GM12878 (cell line): ENCODE measurements around the gene POFUT1.

Experiments used
- ATF7 ChIP-seq: fragments of 450-650 bp; IDR thresholded peaks from 2 replicates; pipeline ENCODE4 v1.6.1; 2016; ENCODE audit warnings: low read depth, mild to moderate bottlenecking
- CREB1 ChIP-seq: IDR thresholded peaks from 2 replicates; pipeline ENCODE4 v1.6.1; 2012; ENCODE audit warnings: low read depth, mild to moderate bottlenecking, inconsistent platforms
- CTCF ChIP-seq, 3 experiments: IDR thresholded peaks in 2 of 3; conservative IDR thresholded peaks in 1 of 3; 2 replicates each; pipeline ENCODE4 v1.5.1; 2011; ENCODE audit warnings: low read depth in 3 of 3, low read length in 3 of 3, mild to moderate bottlenecking in 3 of 3, control low read depth in 2 of 3, moderate library complexity in 2 of 3, inconsistent platforms in 1 of 3, mixed read lengths in 1 of 3; ENCODE audit not compliant: control insufficient read depth in 2 of 3, insufficient read depth in 1 of 3; ENCODE audit errors: extremely low read depth in 1 of 3
- EZH2 ChIP-seq: IDR thresholded peaks from 2 replicates; pipeline ENCODE4 v1.6.1; 2012; ENCODE audit warnings: low read depth, mild to moderate bottlenecking, control low read depth, inconsistent platforms, low read length, borderline replicate concordance; ENCODE audit not compliant: control insufficient read depth
- FOXM1 ChIP-seq: IDR thresholded peaks from 2 replicates; pipeline ENCODE4 v1.6.1; 2012; ENCODE audit warnings: low read depth, mild to moderate bottlenecking, inconsistent platforms, low read length, moderate library complexity
- MAX ChIP-seq: IDR thresholded peaks from 2 replicates; pipeline ENCODE4 v1.6.1; 2012; ENCODE audit warnings: low read depth, low read length, improper control_type of control experiment
- MYC ChIP-seq: IDR thresholded peaks from 2 replicates; pipeline ENCODE4 v1.6.1; 2011; ENCODE audit warnings: mild to moderate bottlenecking, low read length, moderate library complexity, inconsistent platforms; ENCODE audit not compliant: insufficient read depth, insufficient replicate concordance, insufficient read length, severe bottlenecking
- NFIC ChIP-seq: IDR thresholded peaks from 2 replicates; pipeline ENCODE4 v1.6.1; 2012; ENCODE audit warnings: low read depth, mild to moderate bottlenecking, inconsistent platforms, low read length, moderate library complexity
- SIN3A ChIP-seq: IDR thresholded peaks from 2 replicates; pipeline ENCODE4 v1.6.1; 2012; ENCODE audit warnings: low read depth, low read length, improper control_type of control experiment
- STAT3 ChIP-seq: IDR thresholded peaks from 2 replicates; pipeline ENCODE4 v1.6.1; 2011; ENCODE audit warnings: low read depth, low read length, improper control_type of control experiment
- TARDBP ChIP-seq: IDR thresholded peaks from 2 replicates; pipeline ENCODE4 v1.6.1; 2016; ENCODE audit warnings: borderline replicate concordance
- ZBTB33 ChIP-seq: fragments of 450-650 bp; IDR thresholded peaks from 2 replicates; pipeline ENCODE4 v1.6.1; 2017; ENCODE audit warnings: mild to moderate bottlenecking
- ZBTB4 ChIP-seq: fragments of 450-650 bp; formaldehyde crosslinking; IDR thresholded peaks from 2 replicates; pipeline ENCODE4 v1.4.0; 2022; ENCODE audit warnings: mild to moderate bottlenecking, moderate library complexity
- ZBTB40 ChIP-seq: fragments of 450-650 bp; IDR thresholded peaks from 2 replicates; pipeline ENCODE4 v1.6.1; 2016; ENCODE audit warnings: mild to moderate bottlenecking, moderate library complexity, borderline replicate concordance

- TF ChIP-seq STAT3 (no peak), SIN3A (no peak), NFIC (no peak), ZBTB33 (no peak), ZBTB40 (no peak), CREB1 (no peak), ZBTB4 (no peak), FOXM1 (no peak), MYC (no peak), TARDBP (no peak), CTCF (IDR thresholded peaks at IDR 0.05 in 2 of 3, conservative IDR thresholded peaks at IDR 0.05 in 1 of 3; ENCODE audit: control insufficient read depth in 2 of 3, extremely low read depth in 1 of 3, insufficient read depth in 1 of 3, low read depth in 3 of 3, low read length in 3 of 3) (no peak), ATF7 (no peak), EZH2 (no peak), MAX (no peak)
Observed at GRCh38 chr20:32162351-32162750, 45.3 kb upstream of the POFUT1 start.
